Activated B cell treated with CpG ODN at 0.5 μM for 24 hours (primary cell): ENCODE data around the gene GALNTL6. TPM values are rescaled to one million over a fixed set of nuclear protein-coding genes. Genes with fewer than 3 reads are reported as not detected.

Source experiments
- ATAC-seq: fragments of 200-7000 bp; cut with Tn5 transposase; one replicate; pipeline ENCODE4 v1.10.0; 2021; ENCODE audit warnings: low read depth, mild to moderate bottlenecking, moderate library complexity
- CTCF ChIA-PET: fragments of 350-600 bp; sonication (Branson Sonifier 250); formaldehyde crosslinking; loops from one replicate; lab custom pipeline; 2021; ENCODE audit warnings: antibody characterized with exemption; lab: Charles Lee
- POLR2A ChIA-PET: fragments of 350-600 bp; sonication (Branson Sonifier 250); formaldehyde crosslinking; loops from one replicate; lab custom pipeline; 2021; ENCODE audit warnings: antibody characterized with exemption; lab: Charles Lee
- DNase-seq: peaks from one replicate; pipeline ENCODE4 v3.0.0; 2022
- H3K27ac Mint-ChIP-seq: one replicate; pipeline ENCODE4 v1.8.0; 2020; ENCODE audit warnings: mixed read lengths
- H3K27me3 Mint-ChIP-seq: one replicate; pipeline ENCODE4 v1.8.0; 2021; ENCODE audit warnings: mixed read lengths
- H3K36me3 Mint-ChIP-seq: one replicate; pipeline ENCODE4 v1.8.0; 2021; ENCODE audit warnings: low read depth, mixed read lengths
- H3K4me1 Mint-ChIP-seq: one replicate; pipeline ENCODE4 v1.8.0; 2021; ENCODE audit warnings: mixed read lengths
- H3K4me3 Mint-ChIP-seq: one replicate; pipeline ENCODE4 v1.8.0; 2020; ENCODE audit warnings: mild to moderate bottlenecking, mixed read lengths
- H3K9me3 Mint-ChIP-seq: one replicate; pipeline ENCODE4 v1.8.0; 2020; ENCODE audit warnings: mixed read lengths
- CTCF ChIP-seq: fragments of 200-600 bp; IDR thresholded peaks from one replicate; pipeline ENCODE4 v1.8.0; 2022; ENCODE audit warnings: antibody characterized with exemption, mild to moderate bottlenecking
- intact Hi-C: fragments of 100-400 bp; cut with micrococcal nuclease; formaldehyde crosslinking; loops from one replicate; pipeline ENCODE4 v1.15.1; 2024
- total RNA-seq: library from RNA; stranded (reverse); gene quantifications from 2 replicates; pipeline ENCODE4 v1.2.3, GENCODE V29; 2022

GALNTL6 gene
- total RNA-seq, 1 donor from 2014 or later = 0.20 TPM

- TF ChIP-seq CTCF = no peak
- POLR2A ChIA-PET = no interaction called here
- no peak for ATAC-seq
- H3K4me3 Mint-ChIP-seq = no peak overlapping the region
- no peak for DNase-seq
- H3K27ac Mint-ChIP-seq = no peak overlapping the region
- intact Hi-C loops = no loop called here
- no peaks in the 10 kb centered on the region for H3K4me1 Mint-ChIP-seq
- H3K36me3 Mint-ChIP-seq = no peaks in the 10 kb centered on the region
- peaks cover 4% of the 10 kb centered on the region for H3K9me3 Mint-ChIP-seq
- CTCF ChIA-PET = no interaction called here
- H3K27me3 Mint-ChIP-seq = no peaks in the 10 kb centered on the region
Observed at GRCh38 chr4:172867835-172868234, 1054.6 kb downstream of the GALNTL6 start.

GRCh38 chr4:172868271-172868670 is 1055.1 kb downstream of the GALNTL6 start:
- ATAC-seq (no peak), DNase-seq (no peak)
- Mint-ChIP-seq H3K4me3 (no peak overlapping the region), H3K27me3 (no peaks in the 10 kb centered on the region), H3K36me3 (no peaks in the 10 kb centered on the region), H3K27ac (no peak overlapping the region), H3K9me3 (peaks cover 4% of the 10 kb centered on the region), H3K4me1 (no peaks in the 10 kb centered on the region)
- intact Hi-C loops = no loop called here
- no peak for TF ChIP-seq CTCF
- ChIA-PET POLR2A (no interaction called here), CTCF (no interaction called here)

- no peaks in the 10 kb centered on the region for H3K4me1 Mint-ChIP-seq
- ATAC-seq (no peak), DNase-seq (no peak)
- no peaks in the 10 kb centered on the region for H3K9me3 Mint-ChIP-seq
- ChIA-PET CTCF (no interaction called here), POLR2A (no interaction called here)
- H3K4me3 Mint-ChIP-seq = no peak overlapping the region
- no peak for TF ChIP-seq CTCF
- no peaks in the 10 kb centered on the region for H3K36me3 Mint-ChIP-seq
- H3K27ac Mint-ChIP-seq = no peak overlapping the region
- intact Hi-C loops = no loop called here
- H3K27me3 Mint-ChIP-seq = no peaks in the 10 kb centered on the region
Observed at GRCh38 chr4:172869621-172870268, 1056.5 kb downstream of the GALNTL6 start.

- Mint-ChIP-seq H3K36me3 (no peaks in the 10 kb centered on the region), H3K4me3 (no peak overlapping the region), H3K4me1 (no peaks in the 10 kb centered on the region), H3K27ac (no peak overlapping the region), H3K27me3 (no peaks in the 10 kb centered on the region), H3K9me3 (no peaks in the 10 kb centered on the region)
- intact Hi-C loops = no loop called here
- TF ChIP-seq CTCF = no peak
- no peak for DNase-seq
- ATAC-seq = no peak
- ChIA-PET POLR2A (no interaction called here), CTCF (no interaction called here)
Observed at GRCh38 chr4:172871381-172871780, 1058.2 kb downstream of the GALNTL6 start.

GRCh38 chr4:172874944-172875343 is 1061.7 kb downstream of the GALNTL6 start:
- TF ChIP-seq CTCF = no peak
- Mint-ChIP-seq H3K9me3 (peaks cover 2% of the 10 kb centered on the region), H3K27ac (no peak overlapping the region), H3K4me3 (no peak overlapping the region), H3K36me3 (no peaks in the 10 kb centered on the region), H3K4me1 (no peaks in the 10 kb centered on the region), H3K27me3 (no peaks in the 10 kb centered on the region)
- POLR2A ChIA-PET = no interaction called here
- DNase-seq (no peak), ATAC-seq (no peak)
- intact Hi-C loops = no loop called here
- CTCF ChIA-PET = no interaction called here
